A673 (cell line): ENCODE data around the gene ENGASE.

Experiments used
- CTCF ChIP-seq: fragments of 300-800, 200-600 bp; sonication (generic); conservative IDR thresholded peaks from 2 replicates; pipeline ENCODE4 v1.5.1; 2017; ENCODE audit warnings: low read depth, mild to moderate bottlenecking, antibody characterized with exemption, low read length, moderate library complexity, mixed read lengths
- EZH2 ChIP-seq: fragments of 200-600 bp; sonication (generic); IDR thresholded peaks from 2 replicates; pipeline ENCODE4 v1.6.1; 2017; ENCODE audit warnings: borderline replicate concordance, low read depth, mild to moderate bottlenecking, mixed read lengths, antibody characterized with exemption, low read length; ENCODE audit not compliant: poor library complexity, severe bottlenecking

GRCh38 chr17:79086609-79087427 is 12.2 kb downstream of the ENGASE start:
- TF ChIP-seq CTCF (no peak), EZH2 (no peak)
